Measurements from ENCODE around the gene ZNF140. TPM values are rescaled to one million over a fixed set of nuclear protein-coding genes. Genes with fewer than 3 reads are reported as not detected.

Gene ZNF140
- total and polyA plus RNA-seq, 2 of the 13 experiments (the other 11 are each of a cell fraction or from before 2014, with no cell fraction given) = 8.7 to 13.5 TPM

DNA sequence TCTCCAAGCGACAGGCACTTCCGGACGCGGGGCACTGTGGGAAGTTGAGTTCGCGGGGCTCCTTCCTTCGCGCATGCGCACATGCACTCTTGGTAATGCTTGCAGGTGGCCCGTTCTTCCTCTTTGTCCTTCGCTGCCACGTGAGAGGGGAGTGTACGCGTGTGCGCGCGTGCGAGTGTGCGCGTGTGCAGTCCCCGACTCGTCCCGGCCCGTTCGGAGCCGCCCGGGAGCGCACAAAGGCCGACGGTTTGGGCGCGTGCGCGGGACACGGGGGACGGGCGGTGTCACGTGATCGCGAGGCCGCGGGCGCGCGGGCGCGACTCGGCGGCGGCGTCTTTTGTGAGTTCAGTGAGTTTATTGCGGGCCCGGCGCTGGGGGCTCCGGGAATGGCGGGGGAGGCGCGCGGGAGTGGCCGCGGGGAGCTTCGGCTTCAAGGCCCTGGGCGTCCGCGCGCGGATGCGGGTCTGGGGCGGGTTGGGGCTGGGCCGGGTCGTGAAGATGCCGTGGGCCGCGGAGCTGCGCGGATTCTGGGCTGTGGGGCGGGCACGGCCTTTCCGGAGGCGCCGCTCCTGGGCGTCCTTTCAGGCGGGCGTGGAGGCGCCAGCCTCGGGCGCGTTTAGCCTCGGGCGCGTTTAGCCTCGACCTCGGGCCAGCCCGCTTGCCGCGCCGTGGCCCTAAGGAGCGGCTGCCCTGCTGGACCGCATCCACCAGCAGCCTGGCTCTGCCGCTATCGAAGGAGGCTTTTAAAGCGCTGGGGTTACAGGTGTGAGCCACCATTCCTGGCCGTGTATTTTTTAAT is 43.3 kb upstream of the ZNF140 start, which contains the start of gene ZNF84 (continued):
- TF ChIP-seq, protein P1, sequence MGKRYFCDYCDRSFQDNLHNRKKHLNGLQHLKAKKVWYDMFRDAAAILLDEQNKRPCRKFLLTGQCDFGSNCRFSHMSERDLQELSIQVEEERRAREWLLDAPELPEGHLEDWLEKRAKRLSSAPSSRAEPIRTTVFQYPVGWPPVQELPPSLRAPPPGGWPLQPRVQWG (CRISPR knock-in tag; IDR thresholded peaks at IDR 0.05; ENCODE audit: borderline replicate concordance, low read depth) = no peak
- TF ChIP-seq ZNF234 (CRISPR knock-in tag; conservative IDR thresholded peaks at IDR 0.05) (0 out of 2 replicates have a peak, but pooled peaks have one; percentile 42), ATAD3A (CRISPR knock-in tag; IDR thresholded peaks at IDR 0.05) (no peak), ZBTB1 (CRISPR knock-in tag; IDR thresholded peaks at IDR 0.05; ENCODE audit: borderline replicate concordance) (no peak), SALL2 (CRISPR knock-in tag; IDR thresholded peaks at IDR 0.05) (peak; percentile 79; the same call in 1 of the 2 replicates), ZNF607 (CRISPR knock-in tag; IDR thresholded peaks at IDR 0.05; ENCODE audit: borderline replicate concordance) (peak; percentile 84), POLR2AphosphoS2 (IDR thresholded peaks at IDR 0.05; ENCODE audit: low read depth, low read length) (no peak), MIXL1 (CRISPR knock-in tag; IDR thresholded peaks at IDR 0.05) (0 out of 2 replicates have a peak, but pooled peaks have one; percentile 20), SRY (CRISPR knock-in tag; IDR thresholded peaks at IDR 0.05) (peak; percentile 43; the same call in 1 of the 2 replicates), KDM3A (CRISPR knock-in tag; IDR thresholded peaks at IDR 0.05; ENCODE audit: low read depth) (peak; percentile 17), ZNF253 (CRISPR knock-in tag; IDR thresholded peaks at IDR 0.05; ENCODE audit: borderline replicate concordance) (no peak), EHMT2 (IDR thresholded peaks at IDR 0.05; ENCODE audit: borderline replicate concordance, low read depth, low read length) (no peak), GPN1 (CRISPR knock-in tag; IDR thresholded peaks at IDR 0.05; ENCODE audit: borderline replicate concordance) (no peak), WIZ (CRISPR knock-in tag; IDR thresholded peaks at IDR 0.05) (no peak), ERF (CRISPR knock-in tag; IDR thresholded peaks at IDR 0.05) (peak; percentile 88), ZNF788 (CRISPR knock-in tag; IDR thresholded peaks at IDR 0.05; ENCODE audit: borderline replicate concordance) (peak; percentile 54; the same call in 1 of the 2 replicates), MTF2 (CRISPR knock-in tag; IDR thresholded peaks at IDR 0.05; ENCODE audit: borderline replicate concordance) (no peak), RAD51 (IDR thresholded peaks at IDR 0.05; ENCODE audit: borderline replicate concordance) (peak; percentile 96)
- TF ChIP-seq, protein P2, sequence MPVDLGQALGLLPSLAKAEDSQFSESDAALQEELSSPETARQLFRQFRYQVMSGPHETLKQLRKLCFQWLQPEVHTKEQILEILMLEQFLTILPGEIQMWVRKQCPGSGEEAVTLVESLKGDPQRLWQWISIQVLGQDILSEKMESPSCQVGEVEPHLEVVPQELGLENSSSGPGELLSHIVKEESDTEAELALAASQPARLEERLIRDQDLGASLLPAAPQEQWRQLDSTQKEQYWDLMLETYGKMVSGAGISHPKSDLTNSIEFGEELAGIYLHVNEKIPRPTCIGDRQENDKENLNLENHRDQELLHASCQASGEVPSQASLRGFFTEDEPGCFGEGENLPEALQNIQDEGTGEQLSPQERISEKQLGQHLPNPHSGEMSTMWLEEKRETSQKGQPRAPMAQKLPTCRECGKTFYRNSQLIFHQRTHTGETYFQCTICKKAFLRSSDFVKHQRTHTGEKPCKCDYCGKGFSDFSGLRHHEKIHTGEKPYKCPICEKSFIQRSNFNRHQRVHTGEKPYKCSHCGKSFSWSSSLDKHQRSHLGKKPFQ (CRISPR knock-in tag; IDR thresholded peaks at IDR 0.05; ENCODE audit: insufficient replicate concordance) = no peak
- TF ChIP-seq, protein P3, sequence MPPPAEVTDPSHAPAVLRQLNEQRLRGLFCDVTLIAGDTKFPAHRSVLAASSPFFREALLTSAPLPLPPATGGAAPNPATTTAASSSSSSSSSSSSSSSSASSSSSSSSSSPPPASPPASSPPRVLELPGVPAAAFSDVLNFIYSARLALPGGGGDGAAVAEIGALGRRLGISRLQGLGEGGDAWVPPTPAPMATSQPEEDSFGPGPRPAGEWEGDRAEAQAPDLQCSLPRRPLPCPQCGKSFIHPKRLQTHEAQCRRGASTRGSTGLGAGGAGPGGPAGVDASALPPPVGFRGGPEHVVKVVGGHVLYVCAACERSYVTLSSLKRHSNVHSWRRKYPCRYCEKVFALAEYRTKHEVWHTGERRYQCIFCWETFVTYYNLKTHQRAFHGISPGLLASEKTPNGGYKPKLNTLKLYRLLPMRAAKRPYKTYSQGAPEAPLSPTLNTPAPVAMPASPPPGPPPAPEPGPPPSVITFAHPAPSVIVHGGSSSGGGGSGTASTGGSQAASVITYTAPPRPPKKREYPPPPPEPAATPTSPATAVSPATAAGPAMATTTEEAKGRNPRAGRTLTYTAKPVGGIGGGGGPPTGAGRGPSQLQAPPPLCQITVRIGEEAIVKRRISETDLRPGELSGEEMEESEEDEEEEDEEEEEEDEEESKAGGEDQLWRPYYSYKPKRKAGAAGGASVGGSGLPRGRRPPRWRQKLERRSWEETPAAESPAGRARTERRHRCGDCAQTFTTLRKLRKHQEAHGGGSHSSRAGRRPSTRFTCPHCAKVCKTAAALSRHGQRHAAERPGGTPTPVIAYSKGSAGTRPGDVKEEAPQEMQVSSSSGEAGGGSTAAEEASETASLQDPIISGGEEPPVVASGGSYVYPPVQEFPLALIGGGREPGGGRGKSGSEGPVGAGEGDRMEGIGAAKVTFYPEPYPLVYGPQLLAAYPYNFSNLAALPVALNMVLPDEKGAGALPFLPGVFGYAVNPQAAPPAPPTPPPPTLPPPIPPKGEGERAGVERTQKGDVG (CRISPR knock-in tag; IDR thresholded peaks at IDR 0.05; ENCODE audit: borderline replicate concordance) = no peak
- TF ChIP-seq, protein P4, sequence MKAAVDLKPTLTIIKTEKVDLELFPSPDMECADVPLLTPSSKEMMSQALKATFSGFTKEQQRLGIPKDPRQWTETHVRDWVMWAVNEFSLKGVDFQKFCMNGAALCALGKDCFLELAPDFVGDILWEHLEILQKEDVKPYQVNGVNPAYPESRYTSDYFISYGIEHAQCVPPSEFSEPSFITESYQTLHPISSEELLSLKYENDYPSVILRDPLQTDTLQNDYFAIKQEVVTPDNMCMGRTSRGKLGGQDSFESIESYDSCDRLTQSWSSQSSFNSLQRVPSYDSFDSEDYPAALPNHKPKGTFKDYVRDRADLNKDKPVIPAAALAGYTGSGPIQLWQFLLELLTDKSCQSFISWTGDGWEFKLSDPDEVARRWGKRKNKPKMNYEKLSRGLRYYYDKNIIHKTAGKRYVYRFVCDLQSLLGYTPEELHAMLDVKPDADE (CRISPR knock-in tag; IDR thresholded peaks at IDR 0.05) = no peak; the same call in 1 of the 2 replicates
- TF ChIP-seq, protein P5, sequence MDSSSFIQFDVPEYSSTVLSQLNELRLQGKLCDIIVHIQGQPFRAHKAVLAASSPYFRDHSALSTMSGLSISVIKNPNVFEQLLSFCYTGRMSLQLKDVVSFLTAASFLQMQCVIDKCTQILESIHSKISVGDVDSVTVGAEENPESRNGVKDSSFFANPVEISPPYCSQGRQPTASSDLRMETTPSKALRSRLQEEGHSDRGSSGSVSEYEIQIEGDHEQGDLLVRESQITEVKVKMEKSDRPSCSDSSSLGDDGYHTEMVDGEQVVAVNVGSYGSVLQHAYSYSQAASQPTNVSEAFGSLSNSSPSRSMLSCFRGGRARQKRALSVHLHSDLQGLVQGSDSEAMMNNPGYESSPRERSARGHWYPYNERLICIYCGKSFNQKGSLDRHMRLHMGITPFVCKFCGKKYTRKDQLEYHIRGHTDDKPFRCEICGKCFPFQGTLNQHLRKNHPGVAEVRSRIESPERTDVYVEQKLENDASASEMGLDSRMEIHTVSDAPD (CRISPR knock-in tag; IDR thresholded peaks at IDR 0.05) = no peak; the same call in 1 of the 2 replicates

All from HepG2 (cell line).